Stimulated activated CD4-positive, alpha-beta T cell treated with anti-CD3 and anti-CD28 coated beads, Interleukin-1b, Interleukin-23, amount 100 ng/mL, for 24 hours (primary cell): ENCODE measurements around the gene OR6S1.
"Not testable (repeated sequence)": the region's sequence is repeated elsewhere in the genome, so short reads cannot be mapped to it uniquely, and the experiment has no call there.

ENCODE experiments used
- DNase-seq, 4 experiments: peaks; one replicate each; pipeline ENCODE4 v3.0.0-alpha.2; 2020; ENCODE audit warnings: low read depth in 4 of 4, low spot score in 1 of 4

The OR6S1 gene

DNA sequence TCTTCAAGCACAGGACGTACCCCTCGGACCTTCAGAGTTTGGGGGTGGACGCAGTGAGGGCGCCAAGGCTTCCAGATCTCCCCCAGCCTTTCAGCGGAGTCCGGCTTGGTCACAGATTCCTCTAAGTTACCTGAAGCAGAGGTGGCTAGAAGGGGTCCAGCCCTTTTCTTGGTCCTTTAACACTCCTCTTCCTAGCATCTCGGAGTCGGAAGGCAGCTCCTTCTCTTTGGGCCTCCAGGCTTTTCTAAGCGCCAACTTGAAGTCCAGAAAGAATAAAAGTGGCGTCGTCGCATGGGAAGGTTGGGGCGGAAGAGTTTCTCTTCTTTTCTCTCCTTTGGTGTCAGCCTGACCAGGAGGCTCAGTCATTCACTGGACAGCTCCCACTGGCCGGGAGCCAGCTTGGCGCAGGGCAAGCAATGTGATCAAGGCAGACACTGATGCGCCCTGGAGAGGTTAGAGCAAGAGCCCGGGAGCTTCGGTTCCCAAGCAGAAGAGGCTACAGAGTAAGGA lies 9.6 kb downstream of the OR6S1 start:
- no peak for DNase-seq

DNA sequence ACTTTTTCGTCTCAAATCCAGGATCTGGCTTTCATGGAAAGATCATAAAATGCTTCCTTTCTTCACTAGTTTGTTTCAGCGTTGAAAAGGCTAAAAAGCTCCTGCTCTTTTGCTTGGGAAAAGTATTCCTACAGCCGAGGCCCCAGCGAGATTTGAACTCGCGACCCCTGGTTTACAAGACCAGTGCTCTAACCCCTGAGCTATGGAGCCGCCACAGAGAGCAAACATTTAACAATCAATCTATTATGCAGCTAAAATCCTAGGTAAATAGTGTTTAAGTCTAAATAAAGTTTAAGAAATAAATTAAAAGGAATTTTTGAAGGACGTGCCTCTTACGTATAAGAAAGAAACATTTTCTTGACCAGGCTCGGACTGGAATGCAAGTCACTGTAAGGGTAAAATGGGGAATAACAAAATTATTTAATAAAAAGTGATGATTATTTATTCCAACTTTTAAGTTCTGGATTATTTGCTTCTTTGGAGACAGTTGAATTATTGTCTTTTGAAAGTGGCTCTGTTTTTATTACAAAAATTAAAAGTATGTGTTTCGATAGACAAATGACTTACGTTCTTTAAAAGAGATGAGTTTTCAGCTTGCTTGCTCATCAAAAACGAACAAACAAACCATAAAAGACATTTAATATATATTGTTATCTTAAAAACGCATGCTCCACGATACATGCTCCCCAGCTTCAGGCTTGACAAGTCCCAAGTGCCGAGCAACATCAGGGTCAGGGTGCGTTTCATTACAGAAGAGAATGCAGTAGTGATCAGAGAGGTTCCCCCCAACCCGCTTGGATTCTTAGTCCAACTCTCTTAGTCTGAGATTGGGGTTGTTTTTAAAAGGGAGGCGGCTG lies 10.2 kb downstream of the OR6S1 start:
- DNase-seq = peak in 1 of 4 experiments; percentile 32

DNA sequence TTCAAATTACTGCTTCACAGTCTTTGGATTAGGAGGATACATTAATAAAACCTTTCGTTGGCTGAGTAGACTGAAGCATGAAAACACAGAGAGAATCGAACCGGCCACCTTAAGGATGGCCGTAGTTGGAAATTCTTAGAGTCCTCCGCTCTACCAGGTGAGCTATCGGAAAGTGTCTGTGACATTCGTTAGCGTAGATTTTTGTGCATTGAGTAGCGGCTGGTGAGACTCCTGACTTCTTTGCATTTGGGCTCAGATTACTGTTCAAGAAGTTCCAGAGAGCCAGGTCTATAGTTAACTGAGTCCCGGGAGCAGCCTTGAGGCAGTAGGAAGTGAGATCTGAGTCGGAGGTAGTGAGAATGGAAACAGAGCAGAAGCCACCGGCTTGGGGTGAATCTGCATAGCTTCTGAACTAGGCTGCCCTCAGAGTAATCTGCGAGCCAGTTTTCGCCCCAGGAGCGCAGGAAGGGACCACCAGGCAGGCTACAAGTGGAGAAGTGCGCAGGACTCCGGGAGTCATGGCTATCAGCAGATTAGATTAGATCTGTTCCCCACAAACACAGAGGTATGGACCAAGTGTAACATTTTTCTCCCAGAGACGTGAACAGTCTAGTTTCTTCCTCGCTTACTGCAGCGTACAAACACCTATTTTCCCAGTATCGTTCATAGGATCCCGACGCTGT lies 11.0 kb downstream of the OR6S1 start:
- peak in 1 of 4 experiments; percentile 48 for DNase-seq

DNA sequence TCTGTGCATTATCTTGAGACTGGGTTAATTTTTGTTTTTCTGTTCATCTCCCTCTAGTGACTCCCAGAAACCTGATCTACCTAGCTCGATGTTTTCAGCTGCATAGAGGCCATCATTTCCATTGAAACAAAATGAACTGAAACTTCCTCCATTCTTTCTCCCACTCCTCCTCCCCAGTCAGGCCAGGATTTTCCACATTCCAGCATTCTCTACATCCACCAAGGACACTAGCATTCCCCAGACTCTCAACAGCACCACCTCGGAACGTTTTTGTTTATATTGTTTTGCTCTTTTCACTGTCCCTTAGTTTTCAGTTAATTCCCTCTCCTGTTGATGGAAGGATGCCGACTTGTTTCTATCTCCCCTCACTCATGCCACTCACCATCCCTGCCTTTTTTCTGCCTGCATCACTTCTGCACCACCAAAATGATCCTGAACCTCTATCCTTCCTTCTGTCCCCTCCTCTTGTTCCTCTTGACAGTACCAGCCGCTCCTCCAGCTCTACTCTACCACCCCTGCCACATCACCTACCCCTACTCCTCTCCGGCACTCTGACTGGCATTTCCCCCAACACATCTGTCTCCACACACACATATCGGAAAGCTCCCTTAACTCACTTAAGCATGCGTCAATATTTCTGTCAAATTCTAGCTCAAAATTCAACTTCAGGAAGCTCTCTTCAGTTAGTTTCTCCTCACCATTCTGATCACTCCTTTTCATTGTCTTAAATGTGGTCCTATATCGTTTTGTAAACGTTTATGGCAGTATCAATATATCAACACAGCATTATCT lies 13.2 kb downstream of the OR6S1 start:
- DNase-seq = no peak

DNA sequence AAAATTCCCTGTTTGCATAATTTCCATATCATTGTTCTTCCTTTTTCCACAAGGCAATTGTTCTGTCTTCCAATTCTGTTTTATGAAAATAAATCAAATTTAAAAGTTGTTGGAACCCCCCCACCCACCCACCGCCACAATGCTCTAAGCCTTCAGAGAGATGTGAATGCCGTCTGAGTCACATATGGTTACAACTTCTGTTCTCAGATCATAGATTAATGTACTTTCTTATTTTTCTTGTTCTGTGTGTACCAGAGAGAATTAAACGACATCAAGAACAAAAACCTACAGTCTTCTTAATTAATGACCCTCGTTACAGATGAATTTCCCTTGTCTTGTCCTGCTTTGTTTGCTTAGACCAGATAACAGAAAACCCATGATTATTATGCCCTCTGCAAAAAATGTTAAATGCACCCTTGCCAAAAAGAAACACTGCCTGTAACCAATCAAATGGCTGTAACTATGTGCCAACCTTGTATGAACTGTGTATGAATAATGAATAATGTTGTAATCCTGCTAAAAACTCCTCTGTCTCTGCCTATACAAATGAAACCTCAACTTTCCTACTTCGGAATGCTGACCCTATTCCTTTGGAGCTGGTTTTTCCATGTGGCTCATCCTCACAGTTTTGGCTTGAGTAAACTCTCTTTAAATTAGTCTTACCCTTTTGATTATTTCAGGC lies 14.0 kb downstream of the OR6S1 start:
- DNase-seq = no peak

DNA sequence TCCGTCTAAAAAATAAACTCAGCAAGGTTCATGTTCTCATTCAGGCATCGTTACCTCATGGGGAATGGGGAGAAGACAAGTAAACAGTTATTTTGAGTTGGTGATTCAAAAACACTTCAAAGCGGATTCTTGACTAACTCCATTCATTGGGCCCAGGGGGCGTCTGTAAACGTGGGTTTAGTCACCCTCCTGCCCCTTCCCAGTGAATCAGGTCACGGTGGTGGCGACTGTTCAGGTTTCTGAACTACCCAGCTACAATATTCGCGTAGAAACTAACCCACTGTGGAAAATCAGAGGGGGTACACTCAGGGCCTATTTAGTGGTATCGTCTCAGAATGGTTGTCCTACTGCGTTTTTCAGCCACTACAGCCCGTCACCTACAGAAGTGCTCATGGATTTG lies 15.2 kb downstream of the OR6S1 start:
- DNase-seq = no peak

DNA sequence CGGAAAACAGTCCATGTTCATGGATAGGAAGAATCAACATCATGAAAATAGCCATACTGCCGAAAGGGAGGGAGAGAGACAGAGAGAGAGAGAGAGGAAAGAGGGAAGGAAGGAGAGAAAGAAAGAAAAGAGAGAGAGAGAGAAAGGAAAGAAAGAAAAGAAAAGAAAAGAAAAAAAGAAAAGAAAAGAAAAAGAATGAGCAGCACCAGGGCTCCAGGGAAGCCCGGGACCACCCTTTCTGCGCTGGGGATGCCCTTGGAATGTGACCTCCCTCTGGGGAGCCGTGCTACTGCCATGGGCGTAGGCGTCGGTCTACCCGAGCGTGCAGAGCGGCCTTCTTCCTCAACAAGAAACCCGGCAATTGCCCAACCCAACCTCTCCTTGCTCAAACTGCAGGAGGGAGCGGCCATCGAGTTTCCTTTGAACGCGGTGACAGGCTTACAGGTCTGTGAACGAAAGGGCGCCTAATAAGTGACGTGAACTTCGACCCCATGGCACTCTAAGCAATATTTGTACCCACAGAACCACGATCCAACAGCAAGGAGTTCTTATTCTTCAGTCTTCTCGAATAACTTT lies 16.9 kb downstream of the OR6S1 start:
- DNase-seq = peak in 1 of 4 experiments; percentile 34

DNA sequence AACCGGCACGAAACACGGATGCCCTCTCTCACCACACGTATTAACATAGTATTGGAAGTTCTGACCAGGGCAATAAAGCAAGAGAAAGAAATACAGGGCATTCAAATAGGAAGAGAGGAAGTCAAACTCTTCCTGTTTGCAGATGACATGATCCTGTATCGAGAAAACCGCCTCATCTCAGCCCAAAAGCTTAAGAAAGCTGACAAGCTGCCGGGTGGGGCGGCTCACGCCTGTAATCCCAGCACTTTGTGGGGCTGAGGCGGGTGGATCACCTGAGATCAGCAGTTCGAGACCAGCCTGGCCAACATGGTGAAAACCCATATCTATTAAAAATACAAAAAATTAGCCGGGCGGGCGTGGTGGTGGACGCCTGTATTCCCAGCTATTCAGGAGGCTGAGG lies 17.7 kb downstream of the OR6S1 start:
- no peak for DNase-seq

DNA sequence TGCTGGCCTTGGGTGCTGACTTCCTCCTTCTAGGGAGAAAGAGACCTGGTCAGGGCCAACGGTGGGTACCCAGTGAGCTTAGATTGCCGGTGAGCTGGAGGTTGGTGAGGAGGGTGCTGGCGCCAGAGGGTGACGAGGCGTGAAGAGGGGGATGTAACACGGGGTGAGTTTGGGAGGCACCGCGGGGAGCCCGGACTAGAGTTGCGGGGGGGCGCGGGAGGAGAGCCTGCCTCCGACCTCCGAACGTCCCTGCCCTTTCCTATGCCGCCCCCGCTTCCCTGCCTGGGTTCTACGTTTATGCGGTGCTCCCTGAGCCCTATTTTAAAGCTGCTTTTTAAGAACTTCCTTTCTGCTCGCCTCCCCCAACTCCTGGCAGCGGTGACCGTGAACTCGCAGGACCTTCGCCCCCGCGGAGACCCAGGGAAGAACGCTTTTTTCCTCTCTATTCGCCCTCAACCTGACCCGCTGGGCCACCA lies 18.6 kb downstream of the OR6S1 start:
- no peak for DNase-seq

DNA sequence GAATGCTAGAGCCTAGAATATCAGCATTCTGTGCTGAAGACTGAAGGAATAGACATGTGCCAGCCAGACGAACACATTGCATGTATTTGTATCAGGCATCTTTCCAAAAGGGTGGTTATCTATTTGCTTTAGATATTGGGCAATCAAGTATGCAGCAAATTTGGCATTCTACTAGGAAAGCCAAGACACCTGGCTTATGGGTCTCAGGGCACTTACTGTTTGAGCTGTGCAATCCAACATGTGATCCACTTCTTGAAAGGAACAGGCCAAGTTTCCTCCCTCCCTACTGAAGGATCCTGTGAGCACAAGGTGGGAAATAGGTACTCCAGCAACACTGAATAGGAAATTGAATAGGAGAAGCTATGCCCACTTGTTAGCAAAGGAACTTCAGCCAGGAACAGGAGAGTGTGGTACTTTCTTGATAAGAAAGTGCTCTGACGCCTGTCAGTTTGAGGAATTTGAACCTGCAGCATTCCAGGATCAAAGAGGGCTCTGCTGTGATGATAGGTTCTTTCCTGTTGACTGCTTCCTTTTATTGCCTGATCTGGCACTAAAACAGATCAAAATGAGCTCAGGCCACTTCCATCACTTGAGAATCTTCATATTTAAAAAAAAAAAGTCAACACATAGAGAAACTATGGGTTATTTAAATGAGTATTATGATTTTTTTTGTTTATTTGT lies 20.6 kb downstream of the OR6S1 start:
- DNase-seq = no peak

DNA sequence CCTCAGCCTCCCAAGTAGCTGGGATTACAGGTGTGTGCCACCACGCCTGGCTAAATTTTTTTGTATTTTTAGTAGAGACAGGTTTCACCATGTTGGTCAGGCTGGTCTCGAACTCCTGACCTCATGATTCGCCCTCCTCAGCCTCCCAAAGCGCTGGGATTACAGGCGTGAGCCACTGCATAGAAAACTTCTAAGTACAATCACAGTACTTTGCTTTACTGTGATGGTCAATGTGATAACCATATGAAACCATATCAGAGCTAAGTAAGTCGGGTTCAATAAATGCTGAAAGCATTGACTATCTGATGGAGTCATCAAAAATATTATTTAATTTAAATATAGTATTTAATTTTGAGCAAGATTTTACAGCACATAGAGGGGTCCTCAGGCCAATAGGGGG lies 21.8 kb downstream of the OR6S1 start:
- not testable (repeated sequence) for DNase-seq

DNA sequence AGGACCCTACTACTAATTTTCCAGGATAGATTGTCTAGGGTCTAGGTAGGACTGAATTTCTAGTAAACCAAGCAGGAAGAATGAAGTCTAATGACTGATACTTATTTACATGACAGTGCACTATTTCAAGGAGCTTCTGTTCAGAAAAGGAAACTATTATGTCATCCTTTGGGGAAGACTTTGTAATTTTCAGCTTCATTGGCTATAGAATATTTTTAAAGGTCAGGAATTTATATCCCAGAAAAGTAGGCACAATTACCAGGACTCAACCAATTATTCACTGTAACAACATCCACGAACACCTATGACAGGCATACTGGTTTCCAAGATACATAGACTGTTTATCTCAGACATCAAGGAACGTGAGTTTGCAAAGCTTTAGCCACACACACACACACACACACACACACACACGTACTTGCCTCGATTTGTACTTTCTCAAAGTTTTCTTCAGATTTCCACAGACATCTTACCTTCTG lies 23.2 kb downstream of the OR6S1 start:
- no peak for DNase-seq

DNA sequence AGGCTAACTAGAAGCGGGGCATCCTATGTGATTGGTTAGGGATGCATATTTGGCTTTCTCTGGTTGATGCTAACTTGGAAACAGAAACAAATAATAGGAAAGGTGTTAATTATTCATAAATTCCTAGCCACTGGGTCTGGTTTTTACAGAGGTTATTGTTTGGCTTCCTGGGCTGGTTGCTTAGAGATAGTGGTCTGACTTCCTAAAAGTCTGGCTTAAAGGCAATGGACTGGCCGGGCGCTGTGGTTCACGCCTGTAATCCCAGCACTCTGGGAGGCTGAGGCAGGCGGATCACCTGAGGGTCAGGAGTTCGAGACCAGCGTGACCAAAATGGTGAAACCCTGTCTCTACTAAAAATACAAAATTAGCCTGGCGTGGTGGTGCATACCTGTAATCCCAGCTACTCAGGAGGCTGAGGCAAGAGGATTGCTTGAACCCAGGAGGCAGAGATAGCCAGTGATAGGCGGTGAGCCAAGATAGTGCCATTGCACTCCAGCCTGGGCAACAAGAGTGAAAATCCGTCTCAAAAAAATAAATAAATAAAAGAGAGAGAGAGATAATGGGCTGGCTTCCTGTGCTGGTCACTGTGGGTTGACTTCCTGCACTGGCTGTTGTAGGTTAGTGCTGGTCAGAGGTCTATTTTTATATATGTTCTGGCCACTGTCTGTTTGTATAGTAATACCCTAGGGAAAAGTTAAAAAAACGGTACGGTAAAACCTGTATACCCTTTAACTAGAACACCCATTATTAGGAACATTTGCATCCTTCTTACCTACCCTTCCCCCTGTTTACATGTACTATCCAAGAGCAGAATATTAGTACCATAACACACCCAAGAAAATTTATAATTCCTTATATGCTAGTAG lies 24.1 kb downstream of the OR6S1 start:
- no peak for DNase-seq

DNA sequence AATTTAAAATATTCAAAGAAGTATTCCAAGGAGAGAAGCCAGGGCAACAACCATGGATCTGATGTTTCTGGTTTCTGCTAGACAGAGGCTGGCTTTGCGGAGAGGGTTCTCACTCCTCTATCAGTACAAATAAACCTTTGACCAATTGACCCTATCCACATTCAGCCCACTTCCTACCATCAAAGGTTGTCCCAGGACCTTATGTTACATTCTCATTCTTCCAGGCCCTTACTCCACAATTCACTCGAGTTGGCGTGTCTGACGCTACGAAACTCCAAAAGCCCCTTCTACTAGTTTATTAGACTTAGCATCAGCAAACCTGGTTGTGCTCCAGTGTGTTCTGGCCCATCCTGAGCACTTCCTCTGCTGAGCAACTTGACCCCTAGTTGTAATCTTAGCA lies 25.5 kb downstream of the OR6S1 start:
- no peak for DNase-seq

DNA sequence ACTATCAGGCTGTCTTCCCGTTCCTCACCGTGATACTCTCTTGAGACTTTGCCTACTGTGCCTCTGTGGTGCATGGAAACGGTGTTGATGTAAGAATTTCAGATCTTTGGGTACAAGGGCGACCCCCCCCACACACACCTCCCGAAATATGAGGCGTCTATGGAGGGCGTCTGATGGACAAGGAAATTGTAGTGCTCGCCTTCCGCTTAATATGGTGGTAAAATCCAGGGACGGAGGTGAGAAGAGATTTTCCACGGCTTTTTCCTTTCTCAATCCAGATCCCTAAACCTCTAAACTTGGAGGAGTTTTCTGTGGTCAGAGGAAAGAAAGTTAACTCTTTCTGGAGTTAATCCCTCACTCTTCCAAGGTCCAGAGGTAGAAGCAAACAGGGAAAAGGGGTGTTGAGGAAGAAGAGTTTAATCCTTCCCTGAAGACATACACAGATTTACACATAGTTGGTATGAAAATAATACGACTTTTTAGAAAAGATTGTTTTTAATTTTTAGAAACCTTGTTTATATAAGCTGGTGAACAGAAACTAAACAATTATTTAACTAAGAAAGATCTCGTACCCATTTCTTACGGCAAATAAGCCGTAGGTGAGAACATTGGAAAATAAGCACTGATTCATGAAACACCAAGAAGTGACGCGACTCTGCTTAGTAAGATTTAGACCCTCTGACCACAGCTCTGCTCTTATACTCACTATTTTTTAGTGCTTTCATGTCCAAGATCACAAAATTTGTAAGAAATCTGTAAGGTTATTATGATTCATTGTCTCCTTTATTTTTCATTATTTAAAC lies 27.3 kb downstream of the OR6S1 start:
- DNase-seq = no peak

DNA sequence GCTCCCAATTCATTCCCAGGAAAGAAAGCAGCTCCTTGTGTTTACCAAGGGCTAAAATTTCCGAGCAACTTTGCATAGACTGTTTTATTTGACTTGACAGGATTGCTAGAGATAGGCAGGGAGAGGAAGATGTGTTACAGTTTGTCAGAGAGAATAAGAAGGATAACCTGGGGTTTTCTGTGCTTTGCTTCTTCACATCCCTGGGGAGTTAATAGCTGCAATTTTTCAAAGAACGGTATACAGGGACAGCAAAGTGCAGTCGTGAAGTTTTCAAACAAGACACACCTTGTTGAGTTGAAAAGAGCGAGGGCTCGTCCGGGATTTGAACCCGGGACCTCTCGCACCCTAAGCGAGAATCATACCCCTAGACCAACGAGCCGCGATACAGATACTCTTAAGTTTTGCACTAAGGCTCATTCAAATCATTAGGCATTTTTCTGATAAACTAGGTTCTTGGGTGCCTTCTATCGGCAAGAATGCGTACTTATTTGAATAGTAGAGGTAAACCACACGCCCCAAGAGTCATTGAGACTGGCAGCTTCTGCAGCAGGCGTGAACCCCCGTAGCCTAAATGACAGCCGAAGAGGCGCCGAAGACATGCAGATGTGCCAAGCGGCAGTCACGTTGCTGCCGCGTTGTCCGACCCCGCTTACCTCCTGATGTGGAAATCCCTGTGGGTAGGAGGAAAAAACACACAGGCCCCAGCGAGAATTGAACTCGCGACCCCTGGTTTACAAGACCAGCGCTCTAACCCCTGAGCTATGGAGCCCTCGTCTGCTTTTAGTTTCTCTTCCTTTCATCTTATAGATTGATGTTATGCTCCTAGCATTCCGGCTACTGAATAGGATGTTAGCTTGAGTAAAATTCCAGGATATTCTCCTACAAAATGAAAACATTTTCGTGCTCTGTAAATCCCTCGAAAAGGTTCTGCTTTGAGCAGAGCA lies 28.1 kb downstream of the OR6S1 start:
- DNase-seq = peak; percentile 58 to 83 (median 79)

DNA sequence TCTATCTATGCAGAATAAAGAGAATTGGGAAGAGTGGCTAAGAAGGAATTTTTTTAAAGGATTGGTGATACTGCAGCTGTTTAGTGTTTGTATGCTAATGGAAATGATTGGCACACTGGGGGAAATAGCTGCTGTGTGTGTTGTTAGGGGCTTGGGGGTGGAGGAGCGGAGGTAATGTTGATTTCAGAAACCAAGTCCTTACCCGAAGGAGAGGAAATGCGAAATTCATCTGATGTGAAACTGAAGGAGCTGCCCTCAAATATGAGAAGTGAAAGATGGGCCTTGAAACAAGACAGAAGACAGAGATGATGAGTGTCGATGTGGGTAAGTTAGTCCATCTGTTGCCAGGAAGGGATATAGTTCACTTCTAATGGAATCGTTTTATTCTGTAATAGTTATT lies 29.1 kb downstream of the OR6S1 start:
- no peak for DNase-seq
